Mucosa of gallbladder (tissue), 1 donor: ENCODE data around the gene PTPN6. TPM values are rescaled to one million over a fixed set of nuclear protein-coding genes. Genes with fewer than 3 reads are reported as not detected.
A peak's percentile ranks its signal among the peaks of the same experiment; 100 is the strongest.
"Not testable (repeated sequence)": the region's sequence is repeated elsewhere in the genome, so short reads cannot be mapped to it uniquely, and the experiment has no call there.

Experiments
- DNase-seq: peaks from one replicate; pipeline ENCODE4 v3.0.0-alpha.2; 2020; ENCODE audit warnings: low spot score
- total RNA-seq: library from RNA; stranded (reverse); gene quantifications from one replicate; pipeline ENCODE4 v1.2.1, GENCODE V29; 2021
- donor health status: DM: no; HTN: no; CAD: no.

PTPN6 gene
- 66.4 TPM for total RNA-seq

DNA sequence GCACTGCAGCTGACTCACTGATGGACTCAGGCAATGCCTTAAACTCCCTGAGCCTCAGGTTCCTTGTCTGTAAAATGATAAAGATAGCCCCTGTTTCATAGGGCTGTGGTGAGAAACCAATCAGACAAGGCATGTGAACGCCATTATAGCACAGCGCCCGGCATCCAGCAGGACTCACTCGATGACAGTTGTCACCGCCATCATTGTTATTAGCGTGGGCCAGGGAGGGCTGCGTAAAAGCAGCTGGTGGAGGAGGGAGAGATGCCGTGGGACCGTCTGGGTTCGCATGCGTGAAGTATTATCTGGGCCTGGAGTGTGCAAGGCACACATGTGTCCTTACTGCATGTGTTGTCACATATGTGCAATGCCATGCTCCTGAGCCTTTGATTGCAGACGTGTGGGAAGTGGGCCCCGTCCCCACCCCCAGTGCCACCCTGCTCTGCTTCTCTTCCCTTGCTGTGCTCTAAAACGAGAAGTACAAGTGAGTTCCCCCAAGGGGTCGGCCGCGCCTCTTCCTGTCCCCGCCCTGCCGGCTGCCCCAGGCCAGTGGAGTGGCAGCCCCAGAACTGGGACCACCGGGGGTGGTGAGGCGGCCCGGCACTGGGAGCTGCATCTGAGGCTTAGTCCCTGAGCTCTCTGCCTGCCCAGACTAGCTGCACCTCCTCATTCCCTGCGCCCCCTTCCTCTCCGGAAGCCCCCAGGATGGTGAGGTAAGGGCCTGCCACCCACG is at the start of gene PTPN6:
PTPN6 (plus strand) TSS at position 546 of the 730 bp plus-strand sequence; CDS start at position 703, 157 bp downstream.
- no peak for DNase-seq

- no peak for DNase-seq
These were observed 48.7 kb upstream of the PTPN6 start for GRCh38 chr12:6902448-6902847.

GRCh38 chr12:6903722-6904121 is 47.4 kb upstream of the PTPN6 start:
- DNase-seq: no peak

GRCh38 chr12:6904280-6905276 is 46.6 kb upstream of the PTPN6 start, which contains the start of gene LRRC23:
Gene LRRC23 (plus strand): TSS chr12:6904822. CDS start chr12:6905634, 812 bp downstream.
- peak; percentile 98 for DNase-seq

GRCh38 chr12:6905414-6906040 is 45.6 kb upstream of the PTPN6 start:
- DNase-seq: no peak

DNA sequence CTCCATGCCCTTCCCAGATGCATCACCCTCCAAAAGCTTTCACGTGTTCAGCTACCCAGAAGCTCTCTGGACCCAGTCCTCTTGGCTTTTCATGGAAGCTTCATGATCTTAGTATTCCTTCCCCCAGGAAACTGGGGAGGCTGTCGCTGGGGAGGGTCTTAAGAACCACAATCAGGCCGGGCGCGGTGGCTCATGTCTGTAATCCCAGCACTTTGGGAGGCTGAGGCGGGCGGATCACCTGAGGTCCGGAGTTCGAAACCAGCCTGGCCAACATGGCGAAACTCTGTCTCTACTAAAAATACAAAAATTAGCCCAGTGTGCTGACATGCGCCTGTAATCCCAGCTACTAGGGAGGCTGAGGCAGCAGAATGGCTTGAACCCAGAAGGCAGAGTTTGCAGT is 43.0 kb upstream of the PTPN6 start:
- DNase-seq: not testable (repeated sequence)

DNA sequence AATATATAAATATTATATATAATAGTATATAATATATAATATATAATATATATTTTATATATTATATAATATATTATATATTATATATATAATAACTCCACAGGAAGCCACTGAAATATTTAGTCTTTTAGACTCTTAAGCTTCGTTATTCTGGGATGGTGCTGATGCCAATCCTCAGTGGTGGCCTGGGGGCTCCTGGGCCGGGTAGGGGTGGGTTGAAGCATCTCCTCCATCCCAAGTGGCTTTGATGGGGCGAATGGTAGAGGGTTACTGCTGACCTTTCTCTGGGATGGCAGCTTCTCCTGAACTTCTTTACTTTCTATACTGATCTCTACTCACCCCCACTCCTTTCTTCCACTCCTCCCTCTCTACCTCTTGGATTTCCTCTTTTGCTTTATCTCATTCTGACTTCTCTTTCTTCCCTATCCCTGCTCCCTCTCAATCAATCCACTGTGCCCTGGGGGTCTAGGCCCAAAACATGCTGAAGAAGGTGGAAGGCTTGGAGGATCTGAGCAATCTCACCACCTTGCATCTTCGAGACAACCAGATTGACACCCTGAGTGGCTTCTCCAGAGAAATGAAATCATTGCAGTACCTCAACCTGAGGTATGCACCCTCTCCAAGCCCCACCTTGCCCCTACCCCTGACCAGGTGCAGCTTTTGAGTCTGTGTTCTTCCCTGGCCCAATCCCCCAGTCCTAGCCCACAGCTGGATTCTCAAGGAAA is 41.6 kb upstream of the PTPN6 start:
- no peak for DNase-seq

GRCh38 chr12:6912164-6912935 is 38.8 kb upstream of the PTPN6 start:
- DNase-seq: no peak

GRCh38 chr12:6914246-6914946 is 36.8 kb upstream of the PTPN6 start, which contains the start of gene ENO2:
Gene ENO2 (plus strand): TSS chr12:6914580. CDS start chr12:6915833, 1,253 bp downstream.
- peak; percentile 71 for DNase-seq

- no peak for DNase-seq
These were observed 36.0 kb upstream of the PTPN6 start for GRCh38 chr12:6914947-6915788.

GRCh38 chr12:6915789-6916285 is 35.3 kb upstream of the PTPN6 start:
- no peak for DNase-seq

GRCh38 chr12:6916426-6917200 is 34.5 kb upstream of the PTPN6 start:
- DNase-seq: no peak

DNA sequence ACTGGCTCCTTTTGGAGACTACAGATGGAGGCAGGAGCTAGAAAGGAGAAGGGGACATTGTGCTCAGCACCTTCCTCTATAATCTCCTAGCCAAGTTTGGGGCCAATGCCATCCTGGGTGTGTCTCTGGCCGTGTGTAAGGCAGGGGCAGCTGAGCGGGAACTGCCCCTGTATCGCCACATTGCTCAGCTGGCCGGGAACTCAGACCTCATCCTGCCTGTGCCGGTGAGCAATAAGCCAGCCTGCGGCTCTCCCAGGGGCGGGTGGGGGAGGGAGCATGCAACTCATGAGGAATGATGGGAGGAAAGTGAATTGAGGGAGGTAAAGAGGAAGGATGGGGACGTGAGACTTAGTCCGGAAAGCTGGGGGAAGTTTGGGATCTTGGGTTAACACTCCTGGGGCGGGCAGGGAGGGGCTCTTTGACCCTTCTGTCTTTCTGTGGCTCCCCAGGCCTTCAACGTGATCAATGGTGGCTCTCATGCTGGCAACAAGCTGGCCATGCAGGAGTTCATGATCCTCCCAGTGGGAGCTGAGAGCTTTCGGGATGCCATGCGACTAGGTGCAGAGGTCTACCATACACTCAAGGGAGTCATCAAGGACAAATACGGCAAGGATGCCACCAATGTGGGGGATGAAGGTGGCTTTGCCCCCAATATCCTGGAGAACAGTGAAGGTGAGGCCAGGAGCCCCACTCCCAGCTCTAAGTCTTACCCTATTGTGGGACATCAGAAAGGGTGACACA is 33.5 kb upstream of the PTPN6 start:
- no peak for DNase-seq

- DNase-seq: no peak
These were observed 31.6 kb upstream of the PTPN6 start for GRCh38 chr12:6919588-6919987.

DNA sequence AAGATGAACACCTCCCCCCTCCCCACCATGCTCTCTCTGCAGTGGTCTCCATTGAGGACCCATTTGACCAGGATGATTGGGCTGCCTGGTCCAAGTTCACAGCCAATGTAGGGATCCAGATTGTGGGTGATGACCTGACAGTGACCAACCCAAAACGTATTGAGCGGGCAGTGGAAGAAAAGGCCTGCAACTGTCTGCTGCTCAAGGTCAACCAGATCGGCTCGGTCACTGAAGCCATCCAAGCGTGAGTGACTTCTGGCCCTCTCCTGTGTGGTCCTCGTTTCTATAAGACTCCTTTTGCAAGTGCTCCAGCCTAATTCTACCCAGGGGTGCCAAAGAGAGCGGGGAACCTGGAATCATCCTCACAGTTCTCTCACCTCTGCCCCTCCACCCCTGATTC is 29.6 kb upstream of the PTPN6 start:
- no peak for DNase-seq

DNA sequence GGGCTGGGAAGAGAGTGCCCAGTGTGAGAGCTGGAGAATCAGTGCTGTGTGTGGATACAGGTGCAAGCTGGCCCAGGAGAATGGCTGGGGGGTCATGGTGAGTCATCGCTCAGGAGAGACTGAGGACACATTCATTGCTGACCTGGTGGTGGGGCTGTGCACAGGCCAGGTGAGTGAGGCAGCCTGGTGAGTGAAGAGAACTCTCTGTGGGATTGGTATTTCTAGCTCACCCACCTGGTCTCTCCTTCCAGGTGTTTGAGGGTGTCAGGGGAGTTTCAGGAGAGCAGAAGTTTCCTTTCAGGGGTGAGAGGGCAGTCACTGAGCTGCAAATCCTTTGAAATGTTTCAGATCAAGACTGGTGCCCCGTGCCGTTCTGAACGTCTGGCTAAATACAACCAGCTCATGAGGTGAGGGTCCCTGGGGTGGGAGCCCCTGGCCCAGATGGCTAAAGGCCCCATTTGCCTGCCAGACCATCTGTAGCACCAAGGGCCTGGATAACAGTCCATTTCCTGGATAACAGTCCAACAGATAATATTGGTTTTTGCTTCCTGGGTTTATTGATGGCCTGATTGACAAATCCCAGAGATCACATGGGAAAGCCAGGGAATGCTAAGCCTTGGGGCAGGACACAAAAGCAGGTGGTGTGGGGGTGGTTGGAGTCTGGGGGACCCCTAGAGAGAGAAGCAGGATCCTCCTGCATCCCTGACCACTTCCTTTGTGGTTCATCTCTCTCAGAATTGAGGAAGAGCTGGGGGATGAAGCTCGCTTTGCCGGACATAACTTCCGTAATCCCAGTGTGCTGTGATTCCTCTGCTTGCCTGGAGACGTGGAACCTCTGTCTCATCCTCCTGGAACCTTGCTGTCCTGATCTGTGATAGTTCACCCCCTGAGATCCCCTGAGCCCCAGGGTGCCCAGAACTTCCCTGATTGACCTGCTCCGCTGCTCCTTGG is 28.9 kb upstream of the PTPN6 start:
- DNase-seq: no peak
